GM12892 (cell line): ENCODE measurements around the gene SUGT1.

Experiments
- POLR2A ChIP-seq: IDR thresholded peaks from 2 replicates; pipeline ENCODE4 v1.6.1; 2011; ENCODE audit warnings: low read depth, low read length, control low read depth
- POLR2AphosphoS5 ChIP-seq: IDR thresholded peaks from 2 replicates; pipeline ENCODE4 v1.6.1; 2011; ENCODE audit warnings: low read depth, low read length, control low read depth

GRCh38 chr13:52664272-52664671 is 11.6 kb downstream of the SUGT1 start:
- TF ChIP-seq POLR2A, result no peak
- no peak for TF ChIP-seq POLR2AphosphoS5
